ENCODE measurements around the gene MBTPS2.

DNA sequence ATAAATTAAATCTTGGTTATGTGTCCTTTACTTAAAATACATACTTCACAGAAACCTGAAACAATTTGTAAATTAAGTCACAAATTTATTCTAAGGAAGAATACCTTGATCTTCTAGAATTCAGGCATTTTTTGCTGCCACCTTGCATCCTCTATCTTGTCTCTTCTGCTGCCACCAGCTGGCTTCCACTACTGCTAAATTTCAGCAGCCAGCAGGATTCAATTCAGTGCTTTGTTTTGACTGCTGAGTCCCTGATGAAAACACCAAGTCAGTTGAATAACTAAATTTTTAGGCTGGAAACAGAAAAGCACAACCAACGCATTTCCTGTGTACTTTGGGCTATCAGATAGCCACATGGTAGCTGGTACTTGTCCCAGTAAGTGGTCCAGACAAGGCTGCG lies 2.4 kb upstream of the MBTPS2 start:
- TF ChIP-seq EP300 (IDR thresholded peaks at IDR 0.05) (no peak), POLR2AphosphoS5 (IDR thresholded peaks at IDR 0.05) (no peak)
- TF ChIP-seq, protein P1, sequence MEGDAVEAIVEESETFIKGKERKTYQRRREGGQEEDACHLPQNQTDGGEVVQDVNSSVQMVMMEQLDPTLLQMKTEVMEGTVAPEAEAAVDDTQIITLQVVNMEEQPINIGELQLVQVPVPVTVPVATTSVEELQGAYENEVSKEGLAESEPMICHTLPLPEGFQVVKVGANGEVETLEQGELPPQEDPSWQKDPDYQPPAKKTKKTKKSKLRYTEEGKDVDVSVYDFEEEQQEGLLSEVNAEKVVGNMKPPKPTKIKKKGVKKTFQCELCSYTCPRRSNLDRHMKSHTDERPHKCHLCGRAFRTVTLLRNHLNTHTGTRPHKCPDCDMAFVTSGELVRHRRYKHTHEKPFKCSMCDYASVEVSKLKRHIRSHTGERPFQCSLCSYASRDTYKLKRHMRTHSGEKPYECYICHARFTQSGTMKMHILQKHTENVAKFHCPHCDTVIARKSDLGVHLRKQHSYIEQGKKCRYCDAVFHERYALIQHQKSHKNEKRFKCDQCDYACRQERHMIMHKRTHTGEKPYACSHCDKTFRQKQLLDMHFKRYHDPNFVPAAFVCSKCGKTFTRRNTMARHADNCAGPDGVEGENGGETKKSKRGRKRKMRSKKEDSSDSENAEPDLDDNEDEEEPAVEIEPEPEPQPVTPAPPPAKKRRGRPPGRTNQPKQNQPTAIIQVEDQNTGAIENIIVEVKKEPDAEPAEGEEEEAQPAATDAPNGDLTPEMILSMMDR (IDR thresholded peaks at IDR 0.05): no peak
